HG03095 (cell line): ENCODE measurements around the gene SNX1.
"Not testable (repeated sequence)": the region's sequence is repeated elsewhere in the genome, so short reads cannot be mapped to it uniquely, and the experiment has no call there.

Source experiments
- ATAC-seq: cut with Tn5 transposase; IDR thresholded peaks from one replicate; pipeline ENCODE4 v1.9.1; 2021; ENCODE audit warnings: moderate library complexity; ENCODE audit not compliant: unreplicated experiment

The SNX1 gene

GRCh38 chr15:64111679-64112050 is 15.9 kb downstream of the SNX1 start:
- no peak for ATAC-seq

GRCh38 chr15:64112073-64112772 is 16.4 kb downstream of the SNX1 start:
- no peak for ATAC-seq

- ATAC-seq: no peak
These were observed 17.1 kb downstream of the SNX1 start for GRCh38 chr15:64112904-64113303.

GRCh38 chr15:64117759-64118487 is 22.1 kb downstream of the SNX1 start:
- ATAC-seq: no peak

- not testable (repeated sequence) for ATAC-seq
These were observed 24.5 kb downstream of the SNX1 start for GRCh38 chr15:64120322-64120721.

GRCh38 chr15:64121614-64122013 is 25.8 kb downstream of the SNX1 start:
- no peak for ATAC-seq

GRCh38 chr15:64122444-64122843 is 26.7 kb downstream of the SNX1 start:
- no peak for ATAC-seq

GRCh38 chr15:64122936-64123351 is 27.2 kb downstream of the SNX1 start:
- ATAC-seq: no peak

- no peak for ATAC-seq
These were observed 30.2 kb downstream of the SNX1 start for GRCh38 chr15:64125978-64126377.

GRCh38 chr15:64127521-64128270 is 31.9 kb downstream of the SNX1 start:
- no peak for ATAC-seq

GRCh38 chr15:64130159-64130558 is 34.4 kb downstream of the SNX1 start:
- ATAC-seq: no peak

GRCh38 chr15:64131547-64131946 is 35.8 kb downstream of the SNX1 start:
- ATAC-seq: no peak

GRCh38 chr15:64132217-64132616 is 36.4 kb downstream of the SNX1 start:
- no peak for ATAC-seq

- no peak for ATAC-seq
These were observed 38.0 kb downstream of the SNX1 start for GRCh38 chr15:64133623-64134344.

GRCh38 chr15:64134345-64134829 is 38.6 kb downstream of the SNX1 start:
- no peak for ATAC-seq

GRCh38 chr15:64136347-64136746 is 40.6 kb downstream of the SNX1 start:
- ATAC-seq: no peak

GRCh38 chr15:64137226-64137833 is 41.5 kb downstream of the SNX1 start:
- no peak for ATAC-seq

GRCh38 chr15:64138331-64138941 is 42.7 kb downstream of the SNX1 start:
- ATAC-seq: no peak

- no peak for ATAC-seq
These were observed 46.2 kb downstream of the SNX1 start for GRCh38 chr15:64141798-64142512.

GRCh38 chr15:64143276-64143675 is 47.5 kb downstream of the SNX1 start:
- ATAC-seq: no peak
